HuH-7 (cell line): ENCODE results near the gene PRKN.

ENCODE experiments used
- DNase-seq: peaks from one replicate; pipeline ENCODE4 v3.0.0; 2011; ENCODE audit warnings: low spot score

Gene PRKN

DNA sequence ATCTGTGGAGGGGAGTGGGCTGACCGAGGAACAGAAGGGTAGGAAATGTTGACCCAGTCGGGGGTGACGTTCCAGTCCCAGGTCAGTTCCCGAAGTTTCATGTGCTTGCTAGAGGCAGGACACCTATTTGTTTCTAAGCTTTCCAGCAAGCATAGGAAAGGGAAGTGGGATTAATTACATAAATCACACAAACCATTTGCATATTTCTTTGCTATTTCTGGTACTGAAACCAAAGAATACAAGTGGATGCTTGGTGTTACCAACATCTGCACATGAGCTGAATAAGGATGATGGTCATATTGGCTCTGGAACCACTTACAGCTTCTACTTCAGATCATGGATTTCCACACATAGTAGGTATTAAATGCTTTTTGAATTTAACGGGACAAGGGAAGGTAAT lies 546.5 kb downstream of the PRKN start:
- DNase-seq: no peak

DNA sequence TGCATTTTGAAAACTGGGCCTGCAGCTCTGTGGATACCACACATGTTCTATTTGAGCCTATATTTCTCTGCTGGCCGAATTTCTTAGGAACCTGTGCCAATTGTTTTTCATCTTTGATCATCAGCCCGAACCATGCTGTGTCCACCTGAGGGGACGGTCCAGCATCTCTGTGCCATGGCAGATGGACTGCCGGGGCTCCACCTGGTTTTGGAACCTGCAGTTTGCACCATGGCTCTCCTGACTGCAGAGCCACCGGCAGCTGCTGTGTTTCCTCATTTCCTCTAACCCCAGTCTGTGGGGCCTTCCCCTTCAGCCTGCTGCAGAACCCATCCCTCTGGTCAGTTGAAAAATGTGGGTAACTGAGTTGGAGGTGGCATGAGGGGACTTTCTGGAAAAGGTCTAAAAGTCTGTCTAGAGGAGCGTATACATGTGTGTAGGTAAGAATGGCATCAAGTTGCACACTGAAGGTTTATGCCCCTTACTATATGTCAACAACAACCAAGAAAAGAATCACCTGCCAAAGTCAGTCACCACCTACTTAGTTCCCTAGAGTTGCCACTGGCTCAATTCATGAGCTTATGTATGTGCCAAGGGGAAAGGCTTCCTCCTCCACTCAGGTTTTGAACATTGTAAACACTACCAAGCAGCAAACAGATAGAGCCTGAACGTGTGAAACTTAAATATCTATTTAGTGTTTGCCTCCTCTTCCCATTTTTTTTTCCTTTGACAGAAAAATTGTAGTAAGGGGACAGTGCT lies 548.2 kb downstream of the PRKN start:
- no peak for DNase-seq

DNA sequence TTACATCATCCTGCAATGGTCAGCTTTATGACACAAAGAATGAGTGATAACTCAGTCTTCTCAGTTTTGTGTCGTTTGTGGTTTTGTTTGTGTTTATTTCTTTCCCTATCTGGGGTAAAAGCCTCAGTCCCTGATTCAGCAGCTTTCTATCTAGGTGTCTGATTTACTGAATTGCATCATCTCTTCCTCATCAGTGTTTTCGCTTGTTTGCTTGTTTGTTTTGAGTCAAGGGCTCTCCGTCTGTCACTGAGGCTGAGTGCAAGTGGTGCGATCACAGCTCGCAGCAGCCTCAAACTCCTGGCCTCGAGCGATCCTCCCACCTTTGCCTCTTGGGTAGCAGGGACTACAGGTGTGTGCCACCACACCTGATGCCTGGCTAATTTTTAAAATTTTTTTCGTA lies 548.9 kb downstream of the PRKN start:
- DNase-seq: no peak

DNA sequence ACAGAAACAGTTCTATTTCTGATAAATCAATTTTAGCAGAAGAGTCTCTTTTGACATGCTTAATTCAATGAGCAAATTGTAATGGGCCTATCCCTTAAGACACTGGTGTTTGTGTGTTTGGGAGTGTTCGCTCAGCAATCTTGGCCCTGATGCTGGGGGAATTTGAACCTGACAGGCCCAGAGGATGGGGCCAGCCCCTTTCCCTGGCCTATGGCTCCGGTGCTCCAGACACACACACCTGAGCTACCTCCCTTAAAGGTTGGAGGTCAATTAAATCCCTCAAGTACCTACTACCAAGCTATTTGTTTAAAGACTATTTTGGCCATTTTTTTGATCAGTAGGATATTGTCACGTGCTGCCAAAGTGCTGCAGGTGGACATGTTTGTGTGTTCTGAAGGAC lies 549.3 kb downstream of the PRKN start:
- DNase-seq: no peak

DNA sequence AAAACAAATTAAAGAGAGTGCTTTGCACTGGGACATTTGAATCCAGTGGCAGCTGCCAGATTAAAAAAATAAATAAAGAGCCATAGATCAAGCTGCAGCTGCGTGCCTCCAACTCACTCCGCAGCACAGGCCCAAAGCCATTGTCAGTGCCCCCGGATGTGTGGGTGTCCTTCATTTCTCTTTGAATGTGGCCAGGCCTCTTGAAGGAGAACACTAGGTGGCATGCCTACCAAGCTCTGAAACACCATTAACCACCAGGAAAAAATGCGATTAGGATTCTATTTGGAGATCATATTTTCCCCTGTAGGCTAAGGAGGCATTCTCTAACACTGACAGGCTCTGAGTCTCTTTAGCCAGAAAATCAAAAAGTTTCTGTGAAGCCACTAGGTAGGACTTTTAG lies 549.8 kb downstream of the PRKN start:
- DNase-seq: no peak

DNA sequence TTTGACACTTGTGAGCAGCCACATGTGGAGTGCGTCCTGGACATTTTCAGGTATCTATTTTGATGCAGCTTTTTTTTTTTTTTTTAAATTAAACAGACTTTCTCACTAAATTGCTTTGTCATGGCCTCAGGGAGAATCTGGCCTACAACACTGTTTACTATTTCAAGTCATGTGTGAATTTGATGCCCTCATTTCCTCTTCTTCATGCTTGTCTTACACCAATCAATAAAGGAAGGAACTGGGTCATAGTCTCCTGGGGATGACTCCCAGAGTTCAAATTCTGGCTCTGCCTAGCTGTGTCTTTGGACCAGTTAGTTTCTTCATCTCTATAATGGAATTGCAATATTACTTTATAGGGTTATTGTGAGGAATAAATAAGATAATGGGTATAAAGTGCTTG lies 554.1 kb downstream of the PRKN start:
- DNase-seq: no peak

DNA sequence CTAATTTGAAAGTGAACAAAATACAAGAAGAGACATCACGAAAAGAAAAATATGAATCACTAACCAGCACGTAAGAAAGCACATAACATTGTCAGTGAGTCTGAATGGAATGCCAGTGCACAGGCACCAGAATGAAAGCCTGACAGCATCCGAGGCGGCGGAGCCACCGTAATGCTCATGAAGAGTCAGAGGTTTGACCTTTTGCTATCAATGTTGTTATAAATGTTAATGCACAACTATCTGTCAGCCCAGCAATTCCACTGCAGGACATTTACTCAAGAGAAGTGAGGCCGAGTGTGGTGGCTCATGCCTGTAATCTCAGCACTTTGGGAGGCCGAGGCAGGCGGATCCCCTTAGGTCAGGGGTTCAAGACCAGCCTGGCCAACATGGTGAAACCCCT lies 562.1 kb downstream of the PRKN start:
- no peak for DNase-seq

DNA sequence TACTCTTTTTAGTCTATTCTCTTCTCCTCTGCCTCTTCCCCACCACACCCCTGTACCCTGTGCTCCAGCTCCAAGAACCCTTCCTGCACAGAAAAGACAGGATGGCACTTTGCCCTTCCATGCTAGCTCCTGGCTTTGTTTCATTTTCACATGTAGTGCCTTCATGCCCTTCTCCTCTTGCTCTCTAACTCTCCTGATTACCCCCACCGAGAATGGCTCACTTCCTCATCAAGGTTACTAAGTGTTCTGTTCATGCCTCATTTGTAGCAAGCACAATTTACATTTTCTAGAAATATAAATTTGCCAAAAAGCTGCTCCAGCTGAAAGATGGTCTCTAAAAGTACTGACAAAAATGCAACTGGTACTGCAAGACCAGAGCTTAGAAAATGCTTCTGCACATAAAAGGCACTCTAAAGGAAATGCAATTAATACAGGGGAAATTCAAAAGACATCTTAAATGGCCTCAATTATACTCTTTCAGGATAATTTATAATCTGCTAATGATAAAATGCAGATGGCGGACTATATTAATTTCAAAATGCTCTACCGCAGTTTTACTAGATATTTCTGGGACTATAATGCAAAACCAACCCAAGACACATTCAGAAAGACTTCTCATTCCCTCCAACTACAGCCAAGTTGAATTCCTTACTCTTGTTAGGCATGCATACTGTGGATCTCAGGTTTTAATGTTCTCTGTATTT lies 570.2 kb downstream of the PRKN start:
- no peak for DNase-seq

DNA sequence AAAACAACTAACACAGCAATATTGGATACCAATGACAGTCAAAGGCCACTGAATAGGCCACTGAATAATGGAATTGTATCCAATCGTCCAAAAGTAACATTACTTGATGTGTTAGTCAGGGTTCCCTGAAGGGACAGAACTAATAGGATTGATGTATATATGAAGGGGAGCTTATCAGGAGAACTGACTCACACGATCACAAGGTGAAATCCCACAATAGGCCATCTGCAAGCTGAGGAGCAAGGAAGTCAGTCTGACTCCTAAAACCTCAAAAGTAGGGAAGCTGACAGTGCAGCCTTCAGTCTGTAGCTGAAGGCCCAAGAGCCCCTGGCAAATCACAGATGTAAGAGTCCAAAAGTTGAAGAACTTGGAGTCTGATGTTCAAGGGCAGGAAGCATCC lies 571.4 kb downstream of the PRKN start:
- no peak for DNase-seq

DNA sequence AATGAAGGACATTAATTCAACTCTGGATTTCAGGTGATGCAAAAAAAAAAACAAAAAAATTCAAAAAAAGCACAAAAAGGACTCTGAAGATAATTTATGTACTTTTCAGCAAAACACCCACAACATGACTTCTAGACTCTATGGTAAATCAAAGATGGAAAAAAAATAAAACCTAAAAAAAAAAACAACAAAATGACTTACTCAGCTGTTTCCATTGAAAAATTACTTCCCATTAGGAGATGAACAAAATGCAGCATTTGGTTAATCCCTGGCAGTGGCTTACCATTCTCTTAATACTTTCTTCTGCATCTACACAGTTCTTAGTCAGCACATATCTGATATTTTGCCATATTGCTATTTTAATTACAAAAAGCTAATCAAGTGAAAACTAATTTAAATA lies 572.6 kb downstream of the PRKN start:
- DNase-seq: no peak

DNA sequence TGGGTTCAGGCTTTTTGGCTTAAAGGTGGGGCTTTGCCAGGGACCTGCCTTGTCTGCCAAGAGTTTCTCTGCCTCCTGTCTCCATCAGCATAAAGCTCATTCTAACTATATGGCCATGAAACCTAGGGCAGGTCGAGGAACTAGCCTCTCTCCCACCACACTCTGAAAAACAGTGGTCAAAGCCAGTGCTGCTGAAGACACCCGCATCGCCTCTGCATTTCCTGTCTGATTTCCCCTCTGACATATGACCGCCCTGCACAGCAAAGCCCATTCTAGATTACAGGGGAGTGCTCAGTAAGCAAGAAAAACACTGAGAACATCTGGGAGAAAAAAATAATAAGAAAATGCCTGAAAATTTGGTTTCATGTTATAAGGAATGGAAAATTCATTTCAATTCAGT lies 573.6 kb downstream of the PRKN start:
- DNase-seq: no peak

DNA sequence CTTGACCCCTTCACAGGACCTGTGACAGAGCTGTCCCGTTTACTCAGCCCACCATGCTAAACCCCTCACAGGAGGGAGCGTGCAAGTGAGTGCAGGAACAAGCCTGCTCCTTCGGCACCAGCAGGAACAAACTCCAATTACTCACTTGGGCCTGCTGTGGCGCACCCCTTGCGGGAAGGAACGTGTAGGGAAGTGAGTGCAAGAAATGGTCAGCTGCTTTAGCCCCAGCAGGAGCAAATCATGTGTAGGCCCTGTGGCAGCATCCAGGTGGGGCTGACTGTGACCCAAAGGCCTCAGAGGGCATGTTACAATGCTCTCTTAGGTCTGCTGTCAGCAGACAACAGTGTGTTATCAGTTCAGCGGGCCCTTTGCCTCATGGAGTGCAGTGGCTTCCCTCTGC lies 574.4 kb downstream of the PRKN start:
- no peak for DNase-seq

DNA sequence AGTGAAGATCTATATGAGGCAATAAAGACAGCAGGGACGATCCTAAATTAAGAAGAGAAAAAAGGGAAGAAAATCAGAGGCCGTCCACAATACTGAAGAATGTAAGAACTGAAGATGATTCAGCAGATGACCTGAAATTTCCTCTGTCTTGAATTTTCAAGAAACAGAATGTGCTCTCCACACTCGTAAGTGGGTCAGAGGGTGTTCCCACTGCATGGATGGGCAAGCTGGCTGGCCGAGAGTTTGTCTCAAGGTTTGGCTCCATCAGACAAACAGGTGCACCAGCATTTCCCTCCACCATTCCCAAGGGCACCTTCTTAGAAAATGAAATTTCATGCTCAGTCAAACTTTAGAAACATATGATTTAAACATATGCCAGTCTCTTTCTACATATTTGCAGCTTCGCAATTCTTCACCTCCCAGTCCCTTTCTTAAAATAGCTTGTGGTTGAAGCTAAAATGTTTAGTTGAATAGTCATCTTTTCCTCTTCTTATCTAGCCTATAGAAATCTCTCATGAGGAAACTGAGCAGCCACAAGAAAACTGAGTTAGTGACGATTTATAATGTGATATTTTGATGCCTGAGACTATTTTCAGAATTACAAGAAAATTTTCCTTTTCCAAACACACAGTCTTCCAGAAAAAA lies 576.4 kb downstream of the PRKN start:
- no peak for DNase-seq

DNA sequence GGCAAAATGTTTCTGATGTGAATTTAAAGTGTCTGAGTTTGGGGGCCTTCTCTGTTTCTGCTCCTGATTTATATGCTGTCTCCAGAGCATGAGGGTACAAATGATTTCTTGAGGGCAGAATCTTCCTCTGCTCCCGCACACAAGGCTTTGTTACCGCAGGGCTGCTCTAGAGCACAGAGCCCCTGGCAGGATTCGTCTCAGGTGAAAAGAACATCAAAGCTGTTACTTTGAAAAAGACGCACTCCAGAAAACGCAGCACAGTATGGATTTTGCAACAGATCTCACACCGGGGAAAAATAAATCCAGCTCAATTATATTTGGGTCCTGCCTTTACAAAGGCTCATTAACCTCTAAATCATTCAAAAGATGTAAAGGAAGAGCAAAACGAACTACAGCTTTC lies 577.3 kb downstream of the PRKN start:
- DNase-seq: no peak

DNA sequence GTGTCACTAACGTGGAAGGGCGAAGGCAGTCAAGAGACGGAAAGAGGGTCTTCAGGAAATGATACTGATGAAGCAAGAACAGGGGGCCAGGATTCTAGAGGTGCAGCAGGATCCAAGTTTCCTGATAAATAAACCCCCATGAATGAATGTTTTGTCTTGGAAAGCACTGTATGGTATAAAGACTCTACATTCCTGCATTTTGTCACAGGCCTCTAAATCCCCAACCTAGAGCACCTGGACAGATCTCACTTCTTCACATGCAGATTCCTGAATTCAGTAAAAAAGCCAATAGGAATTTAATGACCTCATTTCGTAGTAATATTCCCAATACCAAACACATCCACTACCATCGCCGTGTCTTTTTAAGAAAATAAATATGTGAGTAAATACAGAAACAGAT lies 577.8 kb downstream of the PRKN start:
- no peak for DNase-seq

DNA sequence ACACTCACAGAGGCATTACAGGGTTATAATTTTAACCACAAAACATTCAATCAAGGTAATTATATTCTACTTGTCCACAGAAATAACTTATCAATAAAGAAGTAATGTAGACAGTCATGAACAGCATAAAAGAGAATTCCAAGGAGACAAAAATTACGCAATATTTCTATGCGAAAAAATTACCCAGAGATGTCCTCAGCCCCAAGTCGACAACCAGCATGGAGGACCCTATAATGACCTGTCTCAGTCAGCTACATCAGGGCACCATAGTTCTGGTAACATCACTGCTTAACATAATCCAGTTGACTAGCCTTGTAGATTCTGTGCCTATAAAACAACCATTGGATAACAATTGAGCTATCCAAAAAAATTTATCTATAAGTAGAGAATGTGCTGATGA lies 579.8 kb downstream of the PRKN start:
- DNase-seq: no peak

DNA sequence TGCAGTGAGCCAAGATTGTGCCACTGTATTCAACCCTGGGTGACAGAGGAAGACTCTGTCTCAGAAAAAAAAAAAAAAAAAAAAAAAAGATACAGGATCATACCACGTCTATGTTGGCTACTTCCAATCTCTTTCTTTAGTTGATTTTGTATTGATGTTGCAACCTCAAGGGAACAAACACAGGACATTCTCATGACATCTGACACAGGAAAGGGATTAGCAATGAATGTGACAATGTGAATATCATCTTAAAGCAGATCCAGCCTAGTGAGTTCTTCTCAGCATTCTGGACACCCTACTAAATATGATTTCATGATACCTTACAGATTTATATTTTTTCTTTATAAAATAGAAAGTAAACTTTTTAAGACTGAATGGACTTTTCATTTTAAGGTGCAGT lies 580.3 kb downstream of the PRKN start:
- no peak for DNase-seq

DNA sequence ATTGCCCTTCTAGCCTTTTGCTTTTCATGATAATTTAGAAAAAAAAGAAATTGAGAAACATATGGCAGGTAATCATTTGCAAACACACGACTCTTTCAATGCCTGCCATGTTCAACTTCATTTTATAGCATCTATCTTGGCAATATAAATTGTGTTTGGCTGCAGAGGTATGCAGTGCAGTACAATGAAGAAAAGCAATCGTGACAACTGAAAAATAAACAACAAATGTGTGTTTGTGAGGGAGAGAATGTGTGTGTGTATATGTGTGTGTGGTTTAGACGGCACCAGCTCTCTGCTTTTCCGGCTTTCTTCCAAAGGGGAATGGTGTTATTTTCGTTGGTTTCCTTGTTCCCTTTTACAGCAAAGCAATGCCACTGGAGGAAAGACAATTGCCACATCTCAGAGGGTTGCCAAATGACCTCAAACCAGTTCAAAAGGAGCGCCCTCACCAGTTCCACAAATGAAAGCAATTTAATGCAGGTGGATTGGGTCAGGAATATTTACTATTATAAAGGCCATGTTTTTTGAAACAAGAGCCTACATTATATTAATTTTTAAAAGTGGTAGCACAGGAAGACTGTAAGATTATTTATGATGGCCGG lies 587.2 kb downstream of the PRKN start:
- no peak for DNase-seq

DNA sequence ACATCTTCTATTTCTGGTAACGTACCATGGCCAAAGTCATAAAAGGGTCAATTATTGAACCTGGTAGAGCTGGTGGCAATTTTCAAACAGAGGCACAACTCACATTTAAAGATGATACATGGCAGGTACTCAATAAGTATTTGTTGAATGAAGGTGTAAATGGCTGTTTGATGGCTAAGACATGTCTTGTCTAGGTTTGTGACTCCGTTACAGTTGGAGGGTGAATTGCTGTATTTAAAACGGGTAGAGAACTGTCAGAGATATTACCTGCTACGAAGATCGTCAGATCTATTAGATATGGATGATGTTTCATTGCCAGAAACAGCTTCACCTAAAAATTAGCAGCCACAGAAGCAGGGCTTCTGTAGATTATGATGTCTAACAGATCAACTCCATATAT lies 601.9 kb downstream of the PRKN start:
- no peak for DNase-seq

DNA sequence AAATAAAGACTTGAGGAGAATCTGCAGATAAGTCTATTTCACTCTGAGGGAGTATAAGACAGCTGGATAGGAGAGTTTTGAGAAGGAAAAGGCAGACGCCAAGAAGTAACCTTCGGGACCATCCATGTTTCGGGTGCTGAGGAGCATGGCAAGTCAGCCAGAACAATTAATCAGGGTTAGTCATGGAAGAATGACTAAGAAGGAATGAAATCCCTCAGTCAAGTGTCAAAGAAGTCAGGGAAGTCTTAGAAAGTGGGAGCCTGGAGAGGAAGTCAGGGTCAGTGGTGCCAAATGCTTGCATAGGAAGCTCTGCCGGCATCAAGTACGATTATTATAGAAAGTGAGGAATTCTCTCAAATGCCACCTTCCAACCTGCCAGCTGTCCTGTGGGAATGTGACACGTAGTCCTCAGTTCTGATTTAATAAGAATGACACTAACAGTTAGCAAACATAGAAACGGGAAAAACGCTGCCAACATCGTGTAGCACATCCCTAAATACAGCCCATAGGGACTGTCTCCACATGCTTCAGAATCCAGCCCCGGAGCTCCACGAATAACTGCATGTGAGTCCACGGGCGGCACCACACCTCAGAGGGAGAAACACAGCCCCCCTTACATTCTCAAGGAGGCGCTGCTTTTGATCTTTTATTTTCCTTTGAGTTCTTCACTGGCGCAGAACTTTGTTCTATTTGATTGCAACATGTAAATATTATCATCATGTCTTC lies 602.7 kb downstream of the PRKN start:
- no peak for DNase-seq

DNA sequence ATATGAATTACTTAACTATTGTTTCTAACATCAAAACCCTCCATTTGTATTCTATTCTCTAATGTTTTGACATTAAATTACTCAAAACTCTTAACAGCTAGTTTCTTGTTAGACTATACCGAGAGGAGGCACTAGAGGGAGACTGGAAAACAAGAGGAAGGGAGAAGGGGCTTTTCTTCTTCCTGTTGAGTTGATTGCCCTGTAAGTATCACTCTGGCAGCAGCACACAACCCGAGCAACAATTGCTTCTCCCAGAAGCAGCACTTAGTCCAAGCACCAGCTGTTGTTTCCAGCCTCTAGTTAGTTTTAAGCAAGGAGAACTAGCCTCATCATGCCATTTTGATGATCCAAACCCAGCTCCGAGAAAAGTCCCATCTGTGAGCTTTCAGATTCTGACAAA lies 603.8 kb downstream of the PRKN start:
- peak; percentile 10 for DNase-seq

DNA sequence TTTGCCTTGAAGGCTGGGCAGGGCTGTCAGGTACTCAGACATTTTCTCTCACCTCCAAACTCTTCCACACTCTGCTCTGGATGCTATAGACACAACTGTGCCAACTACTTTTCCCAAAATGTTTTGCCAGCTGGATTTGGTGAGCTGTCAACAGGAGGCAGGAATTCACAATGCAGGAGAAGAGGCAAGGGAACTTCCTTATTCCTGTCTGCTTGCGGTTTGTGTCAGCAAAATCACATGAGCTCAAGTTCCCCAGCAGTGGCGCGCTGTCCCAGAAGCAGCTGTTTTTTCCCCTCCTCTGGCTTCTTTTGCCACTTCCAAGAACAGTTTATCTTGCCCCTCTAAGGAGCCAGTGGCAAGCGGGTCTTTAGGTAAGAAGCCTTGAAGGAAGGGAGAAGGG lies 608.2 kb downstream of the PRKN start:
- DNase-seq: no peak
